ENCODE measurements around the gene RAD21L1. TPM values are rescaled to one million over a fixed set of nuclear protein-coding genes. Genes with fewer than 3 reads are reported as not detected.

Gene RAD21L1
- total RNA-seq = not detected

- no peak for TF ChIP-seq CTCF (IDR thresholded peaks at IDR 0.05)
- ATAC-seq (ENCODE audit: low FRiP score) (peak; percentile 82), DNase-seq (ENCODE audit: low spot score) (peak; percentile 55)
These were observed at the start of gene RAD21L1 for GRCh38 chr20:1225783-1226654. RAD21L1 (plus strand) TSS chr20:1226044; CDS start chr20:1228454, 2,410 bp downstream.

- DNase-seq (ENCODE audit: low spot score) (no peak), ATAC-seq (ENCODE audit: low FRiP score) (no peak)
- no peak for TF ChIP-seq CTCF (IDR thresholded peaks at IDR 0.05)
These were observed 48.2 kb upstream of the RAD21L1 start for GRCh38 chr20:1177680-1178079.

- DNase-seq (ENCODE audit: low spot score) = no peak
- ATAC-seq (ENCODE audit: low FRiP score) = no peak
- TF ChIP-seq CTCF (IDR thresholded peaks at IDR 0.05) = no peak
These were observed 47.7 kb upstream of the RAD21L1 start for GRCh38 chr20:1178103-1178502.

- TF ChIP-seq CTCF (IDR thresholded peaks at IDR 0.05) = no peak
- DNase-seq (ENCODE audit: low spot score) (no peak), ATAC-seq (ENCODE audit: low FRiP score) (no peak)
These were observed 47.2 kb upstream of the RAD21L1 start for GRCh38 chr20:1178623-1179022.

GRCh38 chr20:1180949-1181348, 44.9 kb upstream of the RAD21L1 start:
- ATAC-seq (ENCODE audit: low FRiP score) = no peak
- no peak for DNase-seq (ENCODE audit: low spot score)
- no peak for TF ChIP-seq CTCF (IDR thresholded peaks at IDR 0.05)

GRCh38 chr20:1182106-1182505, 43.7 kb upstream of the RAD21L1 start:
- DNase-seq (ENCODE audit: low spot score) (no peak), ATAC-seq (ENCODE audit: low FRiP score) (no peak)
- no peak for TF ChIP-seq CTCF (IDR thresholded peaks at IDR 0.05)

GRCh38 chr20:1183153-1183552, 42.7 kb upstream of the RAD21L1 start:
- DNase-seq (ENCODE audit: low spot score) = no peak
- ATAC-seq (ENCODE audit: low FRiP score) = no peak
- TF ChIP-seq CTCF (IDR thresholded peaks at IDR 0.05) = no peak

Data from omental fat pad (tissue), 4 donors.